GM19328 (cell line): ENCODE measurements around the gene N4BP2L1.
A peak's percentile ranks its signal among the peaks of the same experiment; 100 is the strongest.

Experiments
- ATAC-seq: cut with Tn5 transposase; IDR thresholded peaks from one replicate; pipeline ENCODE4 v1.9.1; 2021; ENCODE audit warnings: mild to moderate bottlenecking, moderate library complexity; ENCODE audit not compliant: unreplicated experiment

N4BP2L1 gene

DNA sequence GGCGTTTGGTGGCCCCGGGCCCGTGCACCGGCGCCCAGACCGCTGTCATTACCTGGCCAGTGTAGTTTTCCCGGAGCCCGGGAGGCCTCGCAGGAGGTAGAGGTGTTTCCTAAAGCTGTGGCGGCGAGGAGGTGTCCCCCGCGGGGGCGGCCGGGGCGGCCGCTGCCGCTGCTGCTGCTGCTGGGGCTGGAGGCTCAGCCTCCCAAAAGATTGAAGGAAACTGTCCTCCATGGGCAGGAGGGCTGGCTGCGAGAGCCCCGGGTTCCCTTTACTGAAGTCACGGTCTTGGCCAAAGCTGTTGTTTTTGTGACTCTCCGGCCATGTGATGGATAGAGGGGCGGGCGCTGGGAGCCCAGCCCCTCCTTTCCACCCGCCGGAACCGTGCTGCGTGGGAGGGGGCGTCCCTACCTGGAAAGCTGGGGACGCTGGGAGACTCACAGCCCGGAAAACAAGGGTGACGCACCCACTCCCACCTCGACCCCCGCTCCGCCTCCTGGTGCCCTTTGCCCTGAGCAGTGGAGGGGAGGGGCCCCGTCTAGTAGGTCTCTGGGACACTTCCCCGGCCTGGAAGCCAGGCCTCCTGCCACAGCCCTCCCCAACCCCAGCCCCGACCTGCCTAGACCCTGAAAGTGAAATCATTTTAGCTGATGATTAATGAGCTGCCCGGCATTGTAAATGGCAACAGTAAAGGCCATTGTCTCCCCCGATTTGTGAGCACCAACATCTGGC lies at the start of gene N4BP2L1:
Gene N4BP2L1 (minus strand): TSS at position 279 of the 729 bp plus-strand sequence. CDS start 48 bp downstream, at position 231.
- peak; percentile 66 for ATAC-seq

GRCh38 chr13:32476892-32477291 lies 49.0 kb upstream of the N4BP2L1 start:
- ATAC-seq = no peak

- no peak for ATAC-seq
Measured at GRCh38 chr13:32476021-32476731, 48.2 kb upstream of the N4BP2L1 start.

DNA sequence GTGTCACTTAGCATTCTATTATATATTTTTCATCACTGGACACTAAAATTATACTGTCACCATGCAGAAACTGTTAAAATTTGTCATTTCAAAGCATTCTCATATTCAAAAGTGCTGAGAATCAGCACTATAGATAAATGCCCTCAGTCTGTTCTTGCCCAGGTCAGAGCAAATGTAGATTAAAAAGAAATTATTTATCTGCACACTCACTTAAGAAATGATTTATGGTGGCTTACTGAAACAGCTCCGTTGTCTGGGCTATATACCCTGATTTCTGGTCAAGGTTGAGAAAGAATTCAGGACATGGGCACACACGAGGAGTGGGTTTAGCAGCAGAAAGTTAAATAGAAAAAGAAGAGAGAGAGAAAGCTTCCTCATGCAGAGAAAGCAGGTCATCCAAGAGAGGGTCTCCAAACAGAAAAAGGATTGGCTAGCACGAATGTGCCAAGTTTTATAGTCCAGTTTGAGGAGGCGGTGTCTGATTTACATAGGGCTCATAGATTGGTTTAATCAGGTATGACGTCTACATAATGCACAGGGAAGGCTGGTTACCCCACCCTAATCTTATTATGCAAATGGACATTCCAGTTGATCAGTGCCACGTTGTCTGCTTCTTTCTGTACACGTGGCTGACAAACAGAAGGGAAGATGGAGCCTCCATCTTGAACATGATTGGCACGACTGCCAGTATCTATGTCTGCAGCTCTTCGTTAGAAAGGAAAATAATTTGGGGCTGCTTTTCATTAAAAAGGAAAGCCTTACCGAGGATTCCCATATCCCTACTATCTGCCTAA lies 47.3 kb upstream of the N4BP2L1 start:
- ATAC-seq = no peak

GRCh38 chr13:32473650-32474049 lies 45.7 kb upstream of the N4BP2L1 start:
- no peak for ATAC-seq

DNA sequence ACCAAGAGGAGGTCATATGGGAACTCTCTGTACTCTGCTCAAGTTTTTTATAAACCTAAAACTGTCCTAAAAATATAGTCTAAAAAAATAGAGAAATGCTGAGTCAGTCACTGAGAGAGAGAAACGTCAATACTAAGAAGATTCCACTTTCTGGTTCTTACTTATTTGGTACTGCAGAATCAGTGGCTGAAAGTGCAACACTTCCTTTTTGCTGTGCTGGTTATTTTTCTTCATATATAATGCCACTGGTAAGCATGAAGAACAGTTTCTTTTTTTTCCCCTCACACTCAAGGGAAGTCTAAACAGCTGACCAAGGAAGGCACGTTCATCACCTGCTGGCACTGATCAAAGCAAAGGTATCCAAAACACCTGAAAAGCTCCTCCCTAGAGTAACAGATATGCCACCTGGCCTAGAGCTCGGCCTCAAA lies 44.3 kb upstream of the N4BP2L1 start:
- ATAC-seq = peak; percentile 51

- no peak for ATAC-seq
Measured at GRCh38 chr13:32471187-32471922, 43.4 kb upstream of the N4BP2L1 start.

DNA sequence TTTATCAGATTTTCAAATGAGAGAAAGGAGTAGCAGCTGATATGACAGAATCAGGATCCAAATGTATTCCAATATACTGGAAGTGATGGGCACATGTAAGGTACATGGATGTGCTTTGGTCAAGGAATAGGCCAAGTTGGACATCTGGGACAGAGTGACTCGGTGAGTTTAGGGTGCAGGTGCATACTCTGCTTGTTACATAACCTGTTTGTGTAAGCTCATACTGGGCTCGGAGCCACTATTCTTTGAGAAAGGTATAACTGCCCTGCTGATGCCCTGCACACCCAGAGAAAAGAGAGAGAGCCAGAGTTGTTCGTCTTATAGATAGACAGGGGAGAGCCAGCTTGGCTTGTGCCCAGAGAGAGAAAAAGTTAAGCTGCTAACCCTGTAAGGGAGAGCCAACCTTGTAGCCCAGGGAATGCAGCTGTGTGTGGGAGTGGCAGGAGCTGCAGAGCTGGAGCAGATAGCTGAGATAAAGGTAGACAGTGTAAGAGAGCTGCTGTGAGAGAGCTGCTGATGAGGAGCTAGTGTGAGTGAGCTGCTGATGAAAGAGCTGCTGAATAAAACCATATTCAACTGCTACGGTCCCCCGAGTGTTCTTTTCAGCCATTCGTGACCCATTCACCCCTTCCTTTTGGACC lies 40.7 kb upstream of the N4BP2L1 start:
- ATAC-seq = no peak

DNA sequence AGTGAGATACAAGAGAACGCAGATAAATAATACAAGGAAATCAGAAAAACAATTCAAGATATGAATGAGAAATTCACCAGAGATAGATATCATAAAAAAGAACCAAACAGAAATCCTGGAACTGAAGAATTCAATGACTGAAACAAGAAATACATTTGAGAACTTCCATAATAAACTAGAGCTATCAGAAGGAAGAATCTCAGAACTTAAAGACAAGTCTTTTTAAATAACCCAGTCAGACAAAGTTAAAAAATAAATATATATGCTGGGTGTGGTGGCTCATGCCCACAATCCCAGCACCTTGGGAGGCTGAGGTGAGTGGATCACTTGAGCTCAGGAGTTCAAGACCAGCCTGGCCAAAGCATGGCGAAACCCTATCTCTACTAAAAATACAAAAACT lies 28.7 kb upstream of the N4BP2L1 start:
- no peak for ATAC-seq

GRCh38 chr13:32455594-32455903 lies 27.6 kb upstream of the N4BP2L1 start:
- no peak for ATAC-seq

GRCh38 chr13:32454886-32455593 lies 27.1 kb upstream of the N4BP2L1 start:
- ATAC-seq = no peak

GRCh38 chr13:32453981-32454380 lies 26.1 kb upstream of the N4BP2L1 start:
- no peak for ATAC-seq

GRCh38 chr13:32448972-32449371 lies 21.0 kb upstream of the N4BP2L1 start:
- no peak for ATAC-seq

GRCh38 chr13:32447894-32448623 lies 20.1 kb upstream of the N4BP2L1 start:
- ATAC-seq = no peak

- ATAC-seq = no peak
Measured at GRCh38 chr13:32446773-32447465, 19.0 kb upstream of the N4BP2L1 start.

- no peak for ATAC-seq
Measured at GRCh38 chr13:32446220-32446619, 18.3 kb upstream of the N4BP2L1 start.

GRCh38 chr13:32445461-32445860 lies 17.5 kb upstream of the N4BP2L1 start:
- ATAC-seq = no peak

GRCh38 chr13:32443111-32443510 lies 15.2 kb upstream of the N4BP2L1 start:
- no peak for ATAC-seq

DNA sequence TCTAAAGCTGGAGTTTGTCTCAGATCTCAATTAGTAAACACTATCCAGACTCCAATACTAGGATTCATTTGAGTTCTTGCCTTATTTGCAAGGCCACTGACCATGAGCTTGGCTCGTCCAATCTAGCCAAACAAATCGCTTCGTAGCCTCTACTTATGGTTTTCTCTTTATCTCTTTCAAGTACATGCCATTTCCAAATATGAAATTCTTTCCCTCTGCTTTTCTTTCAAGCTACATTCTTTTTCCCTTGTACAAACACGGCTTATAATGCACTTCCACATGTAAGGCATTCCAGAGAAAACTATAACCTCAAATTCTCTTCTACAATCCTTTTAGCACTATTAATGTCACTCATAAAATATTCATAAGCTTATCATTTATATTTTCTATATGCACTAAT lies 10.9 kb upstream of the N4BP2L1 start:
- ATAC-seq = no peak
